Measurements from ENCODE around the gene SDHB. TPM values are rescaled to one million over a fixed set of nuclear protein-coding genes. Genes with fewer than 3 reads are reported as not detected.

Gene SDHB
- total and polyA plus RNA-seq, 2 of the 8 experiments (the other 6 are each of a cell fraction or from before 2014, with no cell fraction given): 84.0 to 98.7 TPM

DNA sequence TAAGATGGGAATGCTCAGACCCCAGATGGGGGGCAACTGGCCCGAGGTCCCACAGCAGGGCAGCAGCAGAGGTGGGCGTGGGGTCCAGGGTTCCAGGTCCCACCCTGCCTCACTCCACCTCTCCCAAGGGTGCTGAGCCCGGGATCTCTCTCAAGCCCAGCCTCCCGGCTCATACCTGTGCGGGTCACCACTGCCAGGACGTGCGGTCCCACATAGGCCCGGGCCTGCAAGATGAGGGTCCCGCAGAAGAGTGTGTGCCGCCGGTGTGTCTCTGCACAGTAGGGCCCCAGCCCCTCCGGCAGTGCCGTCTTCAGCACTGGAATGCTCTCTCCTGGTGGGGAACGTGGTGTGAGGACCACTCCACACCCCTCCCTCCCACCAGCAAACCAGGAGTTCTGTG lies 57.0 kb downstream of the SDHB start:
- ChIA-PET POLR2A (ENCODE audit: partially characterized antibody) (no interaction called here), CTCF (ENCODE audit: partially characterized antibody) (interaction anchor here (1.4 to 11.4 kb wide), 2 partner anchors 9 to 11 kb away, joined by 3 to 164 read pairs; no protein-coding TSS in a partner anchor)
- Histone ChIP-seq H3K4ac (replicated peaks; ENCODE audit: insufficient read length, low read depth, low read length) (no peak overlapping the region), H2BK5ac (ENCODE audit: low read depth, low read length) (no peak overlapping the region), H3K27ac (ENCODE audit: low read depth, low read length) (no peak overlapping the region), H3K36me3 (ENCODE audit: control insufficient read depth in 2 of 4, insufficient read depth in 4 of 4, low read length in 3 of 4) (peaks cover 2 to 27% (median 12%) of the 10 kb centered on the region in 4 experiments; a peak in 6 of 8 replicates), H3K18ac (ENCODE audit: extremely low read depth, low read length) (no peak overlapping the region), H4K91ac (replicated peaks; ENCODE audit: insufficient read length, low read length) (no peak overlapping the region), H2BK120ac (replicated peaks; ENCODE audit: low read depth, low read length) (no peak overlapping the region), H3K23me2 (ENCODE audit: low read depth, low read length) (no peaks in the 10 kb centered on the region), H3K27me3 (replicated peaks in 1 of 4; ENCODE audit: control insufficient read depth in 3 of 4, extremely low read depth in 1 of 4, insufficient read depth in 3 of 4, low read length in 3 of 4) (no peaks in the 10 kb centered on the region), H3K14ac (ENCODE audit: insufficient read length) (no peak overlapping the region), H2AK5ac (ENCODE audit: low read depth, low read length) (no peak overlapping the region), H3K9ac (replicated peaks in 1 of 4; ENCODE audit: extremely low read depth in 1 of 4, low read depth in 3 of 4, low read length in 3 of 4) (no peak overlapping the region), H3K56ac (replicated peaks; ENCODE audit: insufficient read length, low read depth, low read length) (no peak overlapping the region), H4K5ac (ENCODE audit: insufficient read length, low read depth, low read length) (no peak overlapping the region), H2AFZ (ENCODE audit: low read length) (no peak overlapping the region), H4K20me1 (replicated peaks in 1 of 2; ENCODE audit: control insufficient read depth in 1 of 2, insufficient read depth in 2 of 2, low read length in 2 of 2) (peaks cover 0 to 8% of the 10 kb centered on the region in 2 experiments), H2BK20ac (ENCODE audit: low read length) (no peak overlapping the region), H3K23ac (ENCODE audit: insufficient read length) (no peak overlapping the region), H3K4me3 (ENCODE audit: extremely low read depth in 1 of 4, insufficient read depth in 2 of 4, low read depth in 3 of 4, low read length in 4 of 4) (no peak overlapping the region), H3K79me1 (ENCODE audit: low read depth, low read length) (no peaks in the 10 kb centered on the region), H2BK12ac (ENCODE audit: low read depth, low read length) (no peak overlapping the region), H3K79me2 (ENCODE audit: control insufficient read depth in 1 of 2, insufficient read depth in 2 of 2, low read length in 2 of 2) (no peaks in the 10 kb centered on the region), H4K8ac (ENCODE audit: extremely low read depth, insufficient read depth, low read length) (no peak overlapping the region), H2BK15ac (ENCODE audit: low read length) (no peak overlapping the region), H3K9me3 (ENCODE audit: insufficient read depth in 2 of 2, low read depth in 1 of 2, low read length in 1 of 2) (no peaks in the 10 kb centered on the region), H3K4me1 (replicated peaks in 1 of 4; ENCODE audit: control insufficient read depth in 3 of 4, insufficient read depth in 4 of 4, low read length in 3 of 4) (no peaks in the 10 kb centered on the region), H3K4me2 (ENCODE audit: insufficient read depth in 1 of 2, low read depth in 2 of 2, low read length in 2 of 2) (no peak overlapping the region)
- DNase-seq (ENCODE audit: low read depth in 1 of 2, low spot score in 2 of 2) (no peak), FAIRE-seq (no peak)
- 91% methylated on average over 12 of the region's 14 CpGs; no CpG with 5 or more reads in 1 of the 2 experiments for WGBS, 2 experiments (ENCODE audit: extremely low coverage in 1 of 2, insufficient coverage in 1 of 2, insufficient read length in 1 of 2, insufficient replicate concordance in 2 of 2, low coverage in 1 of 2, low lambda C conversion rate in 2 of 2, missing lambda C conversion rate in 1 of 2)
- TF ChIP-seq JUN (IDR thresholded peaks at IDR 0.05; ENCODE audit: low read depth, low read length) (no peak), SIRT6 (IDR thresholded peaks at IDR 0.05; ENCODE audit: low read length) (no peak)
